AG04449 (cell line): ENCODE measurements around the gene HDGFL3.
"Not testable (repeated sequence)": the region's sequence is repeated elsewhere in the genome, so short reads cannot be mapped to it uniquely, and the experiment has no call there.

ENCODE experiments used
- CTCF ChIA-PET: fragments of 350-600 bp; formaldehyde crosslinking; extraction: SDS; loops from one replicate; lab custom pipeline; 2021; ENCODE audit warnings: antibody characterized with exemption; lab: Yijun Ruan, JAX
- POLR2A ChIA-PET: fragments of 400-600, 350-600 bp; formaldehyde crosslinking; extraction: SDS; loops from one replicate; lab custom pipeline; 2020; ENCODE audit warnings: antibody characterized with exemption, inconsistent platforms; lab: Yijun Ruan, JAX
- DNase-seq: peaks from one replicate; pipeline ENCODE4 v3.0.0-alpha.2; 2010; ENCODE audit warnings: low read depth, low spot score
- H3K4me3 ChIP-seq: 2 replicates; pipeline ENCODE4 v1.5.1; 2011; ENCODE audit warnings: low read depth, mild to moderate bottlenecking, control low read depth, low read length
- CTCF ChIP-seq: IDR thresholded peaks from one replicate; pipeline ENCODE4 v1.5.1; 2011; ENCODE audit warnings: mild to moderate bottlenecking, moderate library complexity, low read length, control low read depth, inconsistent platforms; ENCODE audit not compliant: insufficient read depth; ENCODE audit errors: missing control alignments

HDGFL3 gene

GRCh38 chr15:83163032-83163431 lies 44.6 kb downstream of the HDGFL3 start:
- TF ChIP-seq CTCF = no peak
- CTCF ChIA-PET = interaction anchor here (0.9 kb wide), 1 partner anchor 43 kb away, joined by 5 read pairs; no protein-coding TSS in a partner anchor
- H3K4me3 ChIP-seq = no peak overlapping the region
- POLR2A ChIA-PET = no interaction called here
- no peak for DNase-seq

GRCh38 chr15:83160741-83161140 lies 46.9 kb downstream of the HDGFL3 start:
- POLR2A ChIA-PET = no interaction called here
- no peak for TF ChIP-seq CTCF
- no peak for DNase-seq
- H3K4me3 ChIP-seq = no peak overlapping the region
- CTCF ChIA-PET = no interaction called here

GRCh38 chr15:83158393-83158792 lies 49.2 kb downstream of the HDGFL3 start:
- no peak for DNase-seq
- ChIA-PET CTCF (no interaction called here), POLR2A (no interaction called here)

GRCh38 chr15:83155942-83156341 lies 51.7 kb downstream of the HDGFL3 start:
- ChIA-PET POLR2A (no interaction called here), CTCF (no interaction called here)
- H3K4me3 ChIP-seq = no peak overlapping the region
- TF ChIP-seq CTCF = no peak
- DNase-seq = no peak

More at GRCh38 chr15:83158393-83158792, 49.2 kb downstream of the HDGFL3 start:
- no peak for TF ChIP-seq CTCF
- no peak overlapping the region for H3K4me3 ChIP-seq

- CTCF ChIA-PET = no interaction called here
- TF ChIP-seq CTCF = no peak
- no peak for DNase-seq
- H3K4me3 ChIP-seq = no peak overlapping the region
- POLR2A ChIA-PET = no interaction called here
These were observed 54.3 kb downstream of the HDGFL3 start for GRCh38 chr15:83153288-83153687.

- ChIA-PET POLR2A (no interaction called here), CTCF (no interaction called here)
- H3K4me3 ChIP-seq = no peak overlapping the region
- no peak for TF ChIP-seq CTCF
- no peak for DNase-seq
These were observed 62.9 kb downstream of the HDGFL3 start for GRCh38 chr15:83144771-83145170.

- DNase-seq, POLR2A ChIA-PET, CTCF ChIA-PET, H3K4me3 ChIP-seq: not testable (repeated sequence)
These were observed 65.5 kb downstream of the HDGFL3 start for GRCh38 chr15:83142151-83142550.
